Islet precursor cell (in vitro differentiated cells): ENCODE data around the gene SLC41A3.
"Not testable (repeated sequence)": the region's sequence is repeated elsewhere in the genome, so short reads cannot be mapped to it uniquely, and the experiment has no call there.

Experiments
- DNase-seq: peaks from one replicate; pipeline ENCODE4 v3.0.0-alpha.2; 2018

Gene SLC41A3

DNA sequence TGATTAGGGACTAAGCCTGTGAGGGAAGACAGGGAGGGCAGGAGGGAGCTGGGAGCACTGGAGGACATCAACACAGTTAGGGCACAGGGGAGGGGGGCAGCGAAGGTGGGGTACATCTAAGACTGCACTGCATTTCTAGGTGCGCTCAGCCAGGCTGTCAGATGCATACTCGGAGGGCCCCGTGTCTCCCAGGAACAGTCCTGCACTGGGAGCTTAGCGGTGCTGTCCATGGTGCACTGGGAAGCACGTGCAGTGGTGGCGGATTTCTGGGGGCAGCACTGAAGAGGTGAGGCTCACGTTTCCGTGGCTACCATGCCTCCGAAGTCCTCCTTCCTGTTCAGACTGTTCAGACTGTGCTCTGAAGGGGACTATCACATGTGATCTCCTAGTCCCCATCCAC is 60.5 kb downstream of the SLC41A3 start:
- no peak for DNase-seq

GRCh38 chr3:126022741-126023359 is 61.1 kb downstream of the SLC41A3 start:
- DNase-seq: no peak

DNA sequence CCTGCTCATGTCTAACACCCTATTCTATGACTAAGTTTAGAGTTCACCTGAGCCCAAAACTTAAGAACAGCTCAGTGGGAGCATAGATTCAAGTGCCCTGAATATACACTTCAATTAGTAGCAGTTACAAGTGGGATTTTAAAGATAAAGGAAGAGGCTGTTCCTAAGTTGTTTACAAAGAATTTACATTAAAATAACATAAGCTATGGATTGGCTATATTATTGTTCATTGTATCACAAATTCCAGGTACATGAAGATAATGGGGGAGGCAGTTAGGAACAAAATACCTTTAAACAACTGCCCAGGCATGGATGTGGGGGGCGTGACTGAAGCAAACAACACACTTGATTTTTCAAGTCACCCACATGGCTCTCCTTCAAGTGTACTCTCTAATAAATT is 62.2 kb downstream of the SLC41A3 start:
- DNase-seq: no peak

DNA sequence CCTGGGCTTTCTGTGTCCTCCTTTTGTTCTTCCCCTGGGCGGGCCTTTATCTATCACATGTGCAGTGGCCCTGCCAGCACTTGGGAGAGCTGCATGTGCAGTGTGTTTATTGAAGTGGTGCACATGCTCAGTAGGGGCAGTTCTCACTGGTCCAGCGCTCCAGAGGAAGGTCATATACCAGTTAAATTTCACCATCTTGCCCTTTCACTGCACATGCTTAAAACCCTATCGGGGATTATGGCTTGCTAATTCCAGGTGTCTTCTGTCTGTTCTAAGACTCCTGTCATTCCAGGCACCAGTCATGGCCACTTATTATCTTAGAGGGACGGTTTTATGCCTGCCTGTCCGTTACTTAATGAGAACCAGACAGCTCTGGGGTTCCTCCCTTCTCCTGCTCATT is 62.7 kb downstream of the SLC41A3 start:
- peak; percentile 25 for DNase-seq

DNA sequence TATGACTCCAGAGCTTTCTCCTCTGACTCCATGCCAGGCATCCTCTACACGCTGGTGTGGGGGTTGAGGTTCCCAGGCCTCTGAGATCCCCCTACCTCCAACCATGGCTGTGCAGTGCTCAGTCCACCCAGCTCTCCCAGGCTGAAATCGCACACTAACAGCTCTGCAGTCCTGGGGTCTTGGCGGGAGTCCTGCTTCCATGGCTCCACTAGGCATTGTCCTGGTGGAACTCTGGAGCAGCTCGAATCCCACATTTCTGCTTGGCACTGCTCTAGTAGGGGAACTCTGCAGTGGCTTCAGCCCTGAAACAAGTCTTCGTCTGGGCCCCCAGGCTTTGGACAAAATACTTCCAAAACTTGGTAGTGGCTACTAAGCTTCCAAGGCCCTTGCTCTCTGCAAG is 64.2 kb downstream of the SLC41A3 start:
- DNase-seq: peak; percentile 43

- no peak for DNase-seq
These were observed 64.9 kb downstream of the SLC41A3 start for GRCh38 chr3:126018995-126019394.

- no peak for DNase-seq
These were observed 65.4 kb downstream of the SLC41A3 start for GRCh38 chr3:126018545-126018944.

DNA sequence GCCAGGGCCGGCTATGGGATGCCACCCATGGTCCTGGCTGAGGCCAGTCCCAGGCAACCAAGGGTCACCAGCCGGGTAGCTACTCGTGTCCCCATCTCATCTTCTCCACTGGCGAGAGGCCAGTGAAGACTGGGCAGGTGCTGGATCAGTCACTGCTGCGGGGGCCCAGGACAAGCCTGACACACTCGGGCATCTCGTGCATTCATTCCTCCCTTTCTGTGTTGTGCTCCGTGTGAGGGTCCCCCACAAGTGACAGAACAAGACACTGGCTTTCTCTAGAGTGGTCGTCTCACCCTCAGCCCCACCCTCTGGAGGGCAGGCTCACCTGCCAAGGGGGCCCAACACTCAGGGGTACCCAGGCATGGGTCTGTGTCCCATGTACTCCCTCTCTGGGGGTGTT is 66.6 kb downstream of the SLC41A3 start:
- DNase-seq: no peak

GRCh38 chr3:126016616-126017015 is 67.3 kb downstream of the SLC41A3 start:
- DNase-seq: peak; percentile 27

- DNase-seq: no peak
These were observed 68.8 kb downstream of the SLC41A3 start for GRCh38 chr3:126015075-126015474.

DNA sequence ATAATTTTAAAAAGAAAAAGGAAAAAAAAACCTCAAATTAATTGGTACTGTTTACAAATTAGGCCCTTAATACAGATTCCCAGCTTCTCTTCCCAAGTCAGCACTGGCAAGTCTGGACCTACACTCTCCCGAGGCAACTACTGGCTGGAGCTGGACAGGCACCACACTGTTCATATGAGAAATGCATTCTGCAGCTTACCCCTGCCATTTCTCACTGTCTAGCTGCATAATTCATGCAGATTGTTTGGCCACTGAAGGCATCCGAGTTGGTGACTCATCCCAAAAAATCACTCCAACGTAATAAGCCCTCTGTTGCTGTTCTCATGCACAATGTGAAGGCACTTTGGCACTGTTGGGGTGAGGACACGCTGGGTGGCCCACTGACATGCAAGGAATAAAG is 69.7 kb downstream of the SLC41A3 start:
- DNase-seq: no peak

- DNase-seq: peak; percentile 42
These were observed 70.2 kb downstream of the SLC41A3 start for GRCh38 chr3:126013751-126014156.

DNA sequence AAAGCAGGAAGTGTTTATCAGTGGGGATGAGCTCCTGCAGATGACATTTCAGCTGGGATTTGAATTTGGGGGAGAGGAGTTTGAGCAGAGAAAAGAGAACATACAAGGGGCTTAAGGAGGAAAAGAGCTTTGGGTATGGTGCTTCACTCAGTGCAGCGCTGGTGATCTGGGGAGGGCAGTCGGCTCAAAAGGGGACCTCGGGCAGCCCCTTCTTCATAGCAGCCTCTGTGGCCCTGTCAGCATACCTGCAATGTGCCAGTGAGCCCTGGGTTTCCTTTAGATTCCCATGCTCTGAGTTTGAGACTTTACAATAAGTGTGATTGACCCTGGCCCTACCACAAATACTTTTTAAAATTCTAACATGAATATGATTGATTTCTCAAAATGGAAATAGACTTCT is 74.7 kb downstream of the SLC41A3 start:
- no peak for DNase-seq

DNA sequence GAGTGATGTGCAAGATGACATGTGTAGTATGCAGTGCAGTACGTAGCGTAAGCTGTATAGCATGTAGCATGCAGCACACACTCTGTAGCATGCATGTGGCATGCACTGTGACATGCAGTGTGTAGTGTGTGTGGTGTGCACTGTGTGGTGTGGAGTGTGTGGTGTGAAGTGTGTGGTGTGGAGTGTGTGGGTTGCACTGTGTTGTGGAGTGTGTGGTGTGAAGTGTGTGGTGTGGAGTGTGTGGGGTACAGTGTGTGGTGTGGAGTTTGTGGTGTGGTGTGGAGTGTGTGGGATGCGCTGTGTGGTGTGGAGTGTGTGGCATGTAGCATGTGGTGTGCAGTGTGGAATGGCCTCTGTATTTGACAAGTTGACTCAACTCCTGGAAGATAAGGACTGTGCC is 75.7 kb downstream of the SLC41A3 start:
- DNase-seq: peak; percentile 22

- peak; percentile 36 for DNase-seq
These were observed 78.0 kb downstream of the SLC41A3 start for GRCh38 chr3:126005951-126006350.

DNA sequence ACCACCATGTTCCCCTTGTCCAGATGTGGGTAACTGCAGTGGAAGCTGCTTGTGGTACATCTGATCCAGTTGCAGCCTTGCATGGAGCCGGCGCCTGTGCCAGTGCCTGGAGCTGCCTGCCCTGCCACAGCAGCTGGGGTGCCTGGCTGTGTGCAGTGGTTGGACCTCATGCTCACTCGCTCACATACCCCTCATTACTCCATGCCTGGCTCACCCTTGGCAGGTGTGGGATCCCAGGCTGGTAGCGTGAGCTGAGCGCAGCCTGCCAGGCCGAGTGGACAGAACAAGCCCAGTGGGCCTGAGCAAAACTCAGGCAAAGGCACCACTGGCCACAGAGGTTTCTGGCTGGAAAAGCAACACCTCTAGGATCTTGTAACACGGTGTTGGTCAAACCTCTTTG is 79.2 kb downstream of the SLC41A3 start:
- DNase-seq: peak; percentile 23

DNA sequence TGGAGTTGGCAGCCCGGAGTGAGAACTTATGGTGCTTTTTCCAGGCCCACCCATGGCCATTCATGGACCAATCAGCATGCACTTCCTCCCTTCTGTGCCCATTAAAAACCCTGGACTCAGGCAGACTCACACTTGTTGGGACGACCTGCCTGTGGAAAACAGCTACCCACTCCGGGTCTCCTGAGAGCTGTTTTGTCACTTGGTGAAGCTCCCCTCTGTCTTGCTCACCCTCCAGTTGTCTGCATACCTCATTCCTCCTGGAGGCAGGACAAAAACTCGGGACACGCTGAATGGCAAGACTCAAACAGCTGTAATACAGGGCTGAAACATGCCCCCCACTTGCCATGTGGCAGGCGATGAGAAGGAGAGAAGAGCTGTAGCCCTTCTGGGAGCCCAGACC is 79.7 kb downstream of the SLC41A3 start:
- no peak for DNase-seq

- peak; percentile 30 for DNase-seq
These were observed 80.3 kb downstream of the SLC41A3 start for GRCh38 chr3:126003447-126004190.

DNA sequence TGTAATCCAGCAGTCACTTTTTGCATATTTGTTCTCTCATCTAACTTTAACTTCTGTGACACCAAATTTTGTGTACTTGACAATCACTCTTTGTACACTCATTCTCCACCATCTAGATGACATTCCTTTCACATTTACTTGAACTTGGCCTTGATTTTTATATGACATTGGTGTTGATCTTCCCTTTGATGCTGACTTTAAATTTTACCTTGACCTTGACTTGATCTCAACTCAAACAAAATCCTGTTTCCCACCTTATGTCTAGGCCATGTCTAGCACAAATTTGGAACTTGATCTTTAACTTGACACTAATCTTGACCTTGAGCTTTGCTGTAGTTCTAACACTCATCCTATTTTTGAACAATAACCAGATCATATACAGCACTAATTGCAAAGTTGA is 81.7 kb downstream of the SLC41A3 start:
- DNase-seq: no peak

GRCh38 chr3:125996751-125997150 is 87.2 kb downstream of the SLC41A3 start:
- DNase-seq: not testable (repeated sequence)

- DNase-seq: peak; percentile 98
These were observed 93.5 kb downstream of the SLC41A3 start for GRCh38 chr3:125990253-125990970.

DNA sequence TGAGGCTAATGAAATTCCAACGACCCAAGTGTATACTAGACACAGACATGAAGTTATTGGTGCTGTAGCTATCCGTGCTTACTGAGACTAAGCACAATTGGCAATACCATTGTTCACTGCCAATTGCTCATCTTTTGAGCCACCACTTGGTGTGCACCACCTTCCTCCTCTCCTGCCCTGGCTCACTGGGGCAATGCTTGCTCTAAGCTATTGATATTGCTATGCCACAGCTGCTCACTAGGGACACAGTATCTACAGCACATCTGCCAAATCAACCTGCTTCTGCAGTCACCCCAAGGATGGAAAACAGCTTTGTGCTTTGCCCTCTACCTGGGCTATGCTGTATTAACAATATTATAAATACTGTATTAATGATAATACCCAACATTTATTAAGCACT is 99.0 kb downstream of the SLC41A3 start:
- not testable (repeated sequence) for DNase-seq

- not testable (repeated sequence) for DNase-seq
These were observed 106.8 kb downstream of the SLC41A3 start for GRCh38 chr3:125977104-125977503.

DNA sequence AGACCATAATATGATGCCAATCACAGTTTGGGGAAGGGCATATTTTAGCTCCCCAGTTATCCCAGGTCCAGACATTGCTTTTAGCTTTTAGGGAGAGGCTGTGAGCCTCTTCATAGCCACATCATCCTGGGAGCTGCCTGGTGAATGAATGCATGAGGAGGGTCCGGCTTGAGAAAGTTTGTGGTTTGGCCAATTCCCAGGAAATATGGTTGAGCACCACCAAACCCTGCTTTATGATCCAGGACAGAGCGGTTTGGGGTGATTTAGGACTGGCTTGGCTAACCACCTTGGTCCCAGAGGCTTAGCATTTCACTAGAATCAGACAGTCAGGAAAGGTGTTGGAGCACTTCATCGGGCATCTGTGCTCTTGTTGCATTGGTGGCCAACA is 107.9 kb downstream of the SLC41A3 start:
- not testable (repeated sequence) for DNase-seq
